ENCODE results near the gene NADK2. TPM values are rescaled to one million over a fixed set of nuclear protein-coding genes. Genes with fewer than 3 reads are reported as not detected.
"Not testable (repeated sequence)": the region's sequence is repeated elsewhere in the genome, so short reads cannot be mapped to it uniquely, and the experiment has no call there.

NADK2 gene
- total and polyA plus RNA-seq, 10 of the 15 experiments (the other 5 are each of a cell fraction or from before 2014, with no cell fraction given) = 2.4 to 9.0 (median 6.3) TPM

DNA sequence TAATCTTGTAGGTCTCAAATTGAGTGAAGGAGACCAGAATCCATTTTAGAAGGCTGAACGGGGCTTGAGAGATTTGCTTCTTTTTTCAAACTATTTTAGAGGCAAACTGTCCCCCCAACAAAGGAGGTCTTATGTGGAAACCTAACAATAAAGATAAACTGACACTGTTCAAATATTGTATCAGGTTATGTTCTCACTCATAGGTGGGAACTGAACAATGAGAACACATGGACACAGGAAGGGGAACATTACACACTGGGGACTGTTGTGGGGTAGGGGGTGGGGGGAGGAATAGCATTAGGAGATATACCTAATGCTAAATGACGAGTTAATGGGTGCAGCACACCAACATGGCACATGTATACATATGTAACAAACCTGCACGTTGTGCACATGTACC, 42.9 kb downstream of the NADK2 start:
- DNase-seq (ENCODE audit: low read depth, low spot score); H2AFZ ChIP-seq (ENCODE audit: control insufficient read depth, low read depth, low read length); H3K27me3 ChIP-seq (replicated peaks in 1 of 2; ENCODE audit: control insufficient read depth in 2 of 2, insufficient read depth in 2 of 2, low read length in 1 of 2); ATAC-seq; H3K4me1 ChIP-seq (ENCODE audit: control insufficient read depth, insufficient read depth, low read length); H3K27ac ChIP-seq (ENCODE audit: control insufficient read depth, insufficient read depth); H3K36me3 ChIP-seq (ENCODE audit: control insufficient read depth in 2 of 2, insufficient read depth in 2 of 2, low read length in 1 of 2); H4K20me1 ChIP-seq (ENCODE audit: control insufficient read depth, insufficient read depth); RAD21 ChIA-PET (ENCODE audit: unreplicated experiment); in situ Hi-C loops (cut with MboI); H3K4me2 ChIP-seq (ENCODE audit: control insufficient read depth, insufficient read depth); H3K79me2 ChIP-seq (ENCODE audit: control insufficient read depth, insufficient read depth, low read length); intact Hi-C loops (cut with micrococcal nuclease; ENCODE audit: unreplicated experiment); H3K4me3 ChIP-seq; BruUV-seq (replicated peaks); POLR2A ChIA-PET; FAIRE-seq; H3K9me3 ChIP-seq (replicated peaks; ENCODE audit: control insufficient read depth, insufficient read depth, low read length); H3K9ac ChIP-seq (ENCODE audit: control insufficient read depth, insufficient read depth, low read length): not testable (repeated sequence)
- CTCF ChIA-PET = interaction anchor here (1.5 kb wide), 1 partner anchor 54 kb away, joined by 3 read pairs; no protein-coding TSS in a partner anchor
- SMC1A ChIA-PET (ENCODE audit: uncharacterized antibody, unreplicated experiment) = interaction anchor here (1.0 to 2.0 kb wide), 3 partner anchors 10 to 54 kb away, joined by 3 to 4 read pairs (median 3); no protein-coding TSS in a partner anchor
- 68% methylated on average over 1 of the region's 3 CpGs for WGBS (ENCODE audit: insufficient coverage, insufficient replicate concordance, low lambda C conversion rate, missing lambda C conversion rate)

DNA sequence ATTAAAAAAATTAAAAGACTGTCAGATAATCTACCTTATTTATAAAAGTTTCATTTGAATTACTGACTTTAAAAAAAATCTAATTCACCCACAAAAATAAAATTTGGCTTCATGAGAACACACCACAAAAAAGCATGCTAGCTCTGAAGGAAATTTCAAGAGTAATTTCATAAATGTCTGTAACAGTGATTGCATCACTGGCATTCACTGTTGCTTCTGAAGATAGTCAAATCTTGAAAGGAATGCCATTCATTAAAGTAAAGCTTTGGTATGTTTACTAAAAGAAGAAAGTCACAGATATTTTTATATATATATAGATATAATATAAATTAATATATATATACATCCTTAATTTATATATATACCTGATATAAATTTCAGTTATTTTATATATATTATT, 43.4 kb downstream of the NADK2 start:
- Histone ChIP-seq H3K4me3 (no peak overlapping the region), H3K4me2 (ENCODE audit: control insufficient read depth, insufficient read depth) (no peak overlapping the region), H3K79me2 (ENCODE audit: control insufficient read depth, insufficient read depth, low read length) (no peaks in the 10 kb centered on the region), H3K27me3 (replicated peaks in 1 of 2; ENCODE audit: control insufficient read depth in 2 of 2, insufficient read depth in 2 of 2, low read length in 1 of 2) (no peaks in the 10 kb centered on the region), H4K20me1 (ENCODE audit: control insufficient read depth, insufficient read depth) (no peaks in the 10 kb centered on the region), H3K9ac (ENCODE audit: control insufficient read depth, insufficient read depth, low read length) (no peak overlapping the region), H3K4me1 (ENCODE audit: control insufficient read depth, insufficient read depth, low read length) (no peaks in the 10 kb centered on the region), H2AFZ (ENCODE audit: control insufficient read depth, low read depth, low read length) (no peak overlapping the region), H3K9me3 (replicated peaks; ENCODE audit: control insufficient read depth, insufficient read depth, low read length) (no peaks in the 10 kb centered on the region), H3K27ac (ENCODE audit: control insufficient read depth, insufficient read depth) (no peak overlapping the region), H3K36me3 (ENCODE audit: control insufficient read depth in 2 of 2, insufficient read depth in 2 of 2, low read length in 1 of 2) (peaks cover 0 to 3% of the 10 kb centered on the region in 2 experiments; a peak in 2 of 4 replicates)
- SMC1A ChIA-PET (ENCODE audit: uncharacterized antibody, unreplicated experiment) = interaction anchor here (0.8 to 2.0 kb wide), 2 partner anchors 10 to 31 kb away, joined by 3 to 4 read pairs; no protein-coding TSS in a partner anchor
- ATAC-seq = no peak
- intact Hi-C loops (cut with micrococcal nuclease; ENCODE audit: unreplicated experiment) (no loop called here), in situ Hi-C loops (cut with MboI) (no loop called here)
- RAD21 ChIA-PET (ENCODE audit: unreplicated experiment) = no interaction called here
- DNase-seq (ENCODE audit: low read depth, low spot score) = no peak
- TF ChIP-seq, protein P1, sequence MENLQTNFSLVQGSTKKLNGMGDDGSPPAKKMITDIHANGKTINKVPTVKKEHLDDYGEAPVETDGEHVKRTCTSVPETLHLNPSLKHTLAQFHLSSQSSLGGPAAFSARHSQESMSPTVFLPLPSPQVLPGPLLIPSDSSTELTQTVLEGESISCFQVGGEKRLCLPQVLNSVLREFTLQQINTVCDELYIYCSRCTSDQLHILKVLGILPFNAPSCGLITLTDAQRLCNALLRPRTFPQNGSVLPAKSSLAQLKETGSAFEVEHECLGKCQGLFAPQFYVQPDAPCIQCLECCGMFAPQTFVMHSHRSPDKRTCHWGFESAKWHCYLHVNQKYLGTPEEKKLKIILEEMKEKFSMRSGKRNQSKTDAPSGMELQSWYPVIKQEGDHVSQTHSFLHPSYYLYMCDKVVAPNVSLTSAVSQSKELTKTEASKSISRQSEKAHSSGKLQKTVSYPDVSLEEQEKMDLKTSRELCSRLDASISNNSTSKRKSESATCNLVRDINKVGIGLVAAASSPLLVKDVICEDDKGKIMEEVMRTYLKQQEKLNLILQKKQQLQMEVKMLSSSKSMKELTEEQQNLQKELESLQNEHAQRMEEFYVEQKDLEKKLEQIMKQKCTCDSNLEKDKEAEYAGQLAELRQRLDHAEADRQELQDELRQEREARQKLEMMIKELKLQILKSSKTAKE (IDR thresholded peaks at IDR 0.05; ENCODE audit: low read depth, poor library complexity, severe bottlenecking) = no peak
- TF ChIP-seq SIN3A (IDR thresholded peaks at IDR 0.05; ENCODE audit: low read depth, low read length) = no peak
- TF ChIP-seq, protein P2, sequence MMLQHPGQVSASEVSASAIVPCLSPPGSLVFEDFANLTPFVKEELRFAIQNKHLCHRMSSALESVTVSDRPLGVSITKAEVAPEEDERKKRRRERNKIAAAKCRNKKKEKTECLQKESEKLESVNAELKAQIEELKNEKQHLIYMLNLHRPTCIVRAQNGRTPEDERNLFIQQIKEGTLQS (IDR thresholded peaks at IDR 0.05; ENCODE audit: borderline replicate concordance, extremely low read depth, low read depth, low read length) = no peak
- TF ChIP-seq MYB (IDR thresholded peaks at IDR 0.05; ENCODE audit: borderline replicate concordance, low read depth, low read length) = no peak
- TF ChIP-seq IKZF2 (IDR thresholded peaks at IDR 0.05) = no peak
- no peak for TF ChIP-seq PAX8 (IDR thresholded peaks at IDR 0.05)
- no TSS peak for BruUV-seq (replicated peaks)
- POLR2A ChIA-PET = no interaction called here
- FAIRE-seq = no peak
- CTCF ChIA-PET = interaction anchor here (0.7 to 1.5 kb wide), 3 partner anchors 20 to 54 kb away, joined by 3 read pairs; no protein-coding TSS in a partner anchor
